GM12874 (cell line): ENCODE data around the gene DOK6.

ENCODE experiments used
- CTCF ChIP-seq: IDR thresholded peaks from 2 replicates; pipeline ENCODE4 v1.5.1; 2011; ENCODE audit warnings: low read depth, mild to moderate bottlenecking, control low read depth, low read length, moderate library complexity; ENCODE audit not compliant: insufficient read depth

The DOK6 gene

GRCh38 chr18:69734536-69734935 is 333.8 kb downstream of the DOK6 start:
- no peak for TF ChIP-seq CTCF

GRCh38 chr18:69736730-69737129 is 336.0 kb downstream of the DOK6 start:
- TF ChIP-seq CTCF = no peak

GRCh38 chr18:69737851-69738250 is 337.2 kb downstream of the DOK6 start:
- TF ChIP-seq CTCF = no peak

- TF ChIP-seq CTCF = no peak
These were observed 346.7 kb downstream of the DOK6 start for GRCh38 chr18:69747388-69747787.

- TF ChIP-seq CTCF = no peak
These were observed 352.2 kb downstream of the DOK6 start for GRCh38 chr18:69752737-69753380.

- TF ChIP-seq CTCF = no peak
These were observed 353.4 kb downstream of the DOK6 start for GRCh38 chr18:69754108-69754507.

- no peak for TF ChIP-seq CTCF
These were observed 354.4 kb downstream of the DOK6 start for GRCh38 chr18:69755041-69755440.
